Measurements from ENCODE around the gene DLX2. TPM values are rescaled to one million over a fixed set of nuclear protein-coding genes. Genes with fewer than 3 reads are reported as not detected.

DLX2 gene
- total RNA-seq, 1 experiment from 2014 or later: 4.4 TPM

DNA sequence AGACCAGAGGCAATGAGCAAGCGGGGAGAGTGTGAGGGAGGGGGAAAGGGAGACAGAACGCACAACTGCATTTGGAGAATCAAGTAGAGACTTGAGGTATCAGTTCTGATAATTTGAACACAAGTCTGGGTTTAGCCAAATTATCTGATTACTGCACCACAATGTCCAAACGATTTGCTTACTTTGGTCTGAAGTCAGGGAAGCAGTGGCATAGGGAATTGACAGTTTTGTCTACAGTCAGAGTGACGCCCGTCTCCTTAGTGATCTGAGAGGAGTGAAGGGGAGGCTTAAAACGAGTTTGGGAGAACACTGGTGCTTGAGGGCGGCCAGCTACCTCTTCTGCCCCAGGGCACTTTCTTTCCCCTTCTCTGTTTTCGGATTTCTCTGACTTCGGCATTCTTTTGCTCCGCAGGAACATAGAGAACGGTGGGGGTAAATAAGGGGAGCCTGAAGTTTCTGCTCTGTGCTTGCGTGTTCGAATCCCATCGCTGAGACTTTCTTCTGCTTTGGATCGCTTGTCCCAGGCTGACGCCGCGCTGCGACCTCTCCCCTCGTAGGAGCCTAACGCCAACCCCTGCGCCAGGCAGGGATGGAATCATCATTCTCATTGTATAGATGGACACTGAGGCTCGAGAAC is 2.9 kb upstream of the DLX2 start:
- no peak for ATAC-seq
- H3K9me3 ChIP-seq (ENCODE audit: control insufficient read depth, insufficient read depth, low read depth, low read length): no peaks in the 10 kb centered on the region
- TF ChIP-seq, protein P1, sequence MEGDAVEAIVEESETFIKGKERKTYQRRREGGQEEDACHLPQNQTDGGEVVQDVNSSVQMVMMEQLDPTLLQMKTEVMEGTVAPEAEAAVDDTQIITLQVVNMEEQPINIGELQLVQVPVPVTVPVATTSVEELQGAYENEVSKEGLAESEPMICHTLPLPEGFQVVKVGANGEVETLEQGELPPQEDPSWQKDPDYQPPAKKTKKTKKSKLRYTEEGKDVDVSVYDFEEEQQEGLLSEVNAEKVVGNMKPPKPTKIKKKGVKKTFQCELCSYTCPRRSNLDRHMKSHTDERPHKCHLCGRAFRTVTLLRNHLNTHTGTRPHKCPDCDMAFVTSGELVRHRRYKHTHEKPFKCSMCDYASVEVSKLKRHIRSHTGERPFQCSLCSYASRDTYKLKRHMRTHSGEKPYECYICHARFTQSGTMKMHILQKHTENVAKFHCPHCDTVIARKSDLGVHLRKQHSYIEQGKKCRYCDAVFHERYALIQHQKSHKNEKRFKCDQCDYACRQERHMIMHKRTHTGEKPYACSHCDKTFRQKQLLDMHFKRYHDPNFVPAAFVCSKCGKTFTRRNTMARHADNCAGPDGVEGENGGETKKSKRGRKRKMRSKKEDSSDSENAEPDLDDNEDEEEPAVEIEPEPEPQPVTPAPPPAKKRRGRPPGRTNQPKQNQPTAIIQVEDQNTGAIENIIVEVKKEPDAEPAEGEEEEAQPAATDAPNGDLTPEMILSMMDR (IDR thresholded peaks at IDR 0.05): no peak
- no peak for TF ChIP-seq TCF7L2 (IDR thresholded peaks at IDR 0.05; ENCODE audit: low read depth, low read length)
- no peak for TF ChIP-seq POLR2AphosphoS5 (IDR thresholded peaks at IDR 0.05; ENCODE audit: low read depth, low read length)
- TF ChIP-seq, protein P2, sequence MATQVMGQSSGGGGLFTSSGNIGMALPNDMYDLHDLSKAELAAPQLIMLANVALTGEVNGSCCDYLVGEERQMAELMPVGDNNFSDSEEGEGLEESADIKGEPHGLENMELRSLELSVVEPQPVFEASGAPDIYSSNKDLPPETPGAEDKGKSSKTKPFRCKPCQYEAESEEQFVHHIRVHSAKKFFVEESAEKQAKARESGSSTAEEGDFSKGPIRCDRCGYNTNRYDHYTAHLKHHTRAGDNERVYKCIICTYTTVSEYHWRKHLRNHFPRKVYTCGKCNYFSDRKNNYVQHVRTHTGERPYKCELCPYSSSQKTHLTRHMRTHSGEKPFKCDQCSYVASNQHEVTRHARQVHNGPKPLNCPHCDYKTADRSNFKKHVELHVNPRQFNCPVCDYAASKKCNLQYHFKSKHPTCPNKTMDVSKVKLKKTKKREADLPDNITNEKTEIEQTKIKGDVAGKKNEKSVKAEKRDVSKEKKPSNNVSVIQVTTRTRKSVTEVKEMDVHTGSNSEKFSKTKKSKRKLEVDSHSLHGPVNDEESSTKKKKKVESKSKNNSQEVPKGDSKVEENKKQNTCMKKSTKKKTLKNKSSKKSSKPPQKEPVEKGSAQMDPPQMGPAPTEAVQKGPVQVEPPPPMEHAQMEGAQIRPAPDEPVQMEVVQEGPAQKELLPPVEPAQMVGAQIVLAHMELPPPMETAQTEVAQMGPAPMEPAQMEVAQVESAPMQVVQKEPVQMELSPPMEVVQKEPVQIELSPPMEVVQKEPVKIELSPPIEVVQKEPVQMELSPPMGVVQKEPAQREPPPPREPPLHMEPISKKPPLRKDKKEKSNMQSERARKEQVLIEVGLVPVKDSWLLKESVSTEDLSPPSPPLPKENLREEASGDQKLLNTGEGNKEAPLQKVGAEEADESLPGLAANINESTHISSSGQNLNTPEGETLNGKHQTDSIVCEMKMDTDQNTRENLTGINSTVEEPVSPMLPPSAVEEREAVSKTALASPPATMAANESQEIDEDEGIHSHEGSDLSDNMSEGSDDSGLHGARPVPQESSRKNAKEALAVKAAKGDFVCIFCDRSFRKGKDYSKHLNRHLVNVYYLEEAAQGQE (IDR thresholded peaks at IDR 0.05; ENCODE audit: insufficient read depth in 1 of 2, low read depth in 2 of 2, low read length in 1 of 2): no peak
- TF ChIP-seq SIN3A (IDR thresholded peaks at IDR 0.05; ENCODE audit: borderline replicate concordance, insufficient read depth, low read depth, low read length): no peak
- POLR2A ChIA-PET: interaction anchor here (0.6 kb wide), 1 partner anchor 92 kb away, joined by 6 read pairs; no protein-coding TSS in a partner anchor
- in situ Hi-C loops (cut with HindIII; ENCODE audit: low pct_unique_long_range_greater_than_20kb, low sequenced_read_pairs): no loop called here
- CTCF ChIA-PET: interaction anchor here (0.7 to 1.0 kb wide), 2 partner anchors 10 to 518 kb away, joined by 4 to 5 read pairs; no protein-coding TSS in a partner anchor
- H3K4me1 ChIP-seq (ENCODE audit: control insufficient read depth, insufficient read depth, low read length): peaks cover 9% of the 10 kb centered on the region
- H3K4me3 ChIP-seq (ENCODE audit: low read depth in 2 of 2, low read length in 2 of 2): peak overlapping the region; percentile 50 to 75
- no peak overlapping the region for H3K27ac ChIP-seq (ENCODE audit: low read length)
- no TSS peak for BruUV-seq (replicated peaks)
- intact Hi-C loops (cut with micrococcal nuclease; ENCODE audit: unreplicated experiment): loop anchor here (2.0 to 10.0 kb wide), 3 partner anchors 111 to 508 kb away; partner anchors contain the start of gene METAP1D
- DNase-seq (ENCODE audit: low read depth, low spot score): no peak
- no peaks in the 10 kb centered on the region; the same call in 1 of the 2 replicates for H3K36me3 ChIP-seq (ENCODE audit: control insufficient read depth, insufficient read depth, low read length)
- no peaks in the 10 kb centered on the region for H3K27me3 ChIP-seq (ENCODE audit: control insufficient read depth, insufficient read depth, low read length)

DNA sequence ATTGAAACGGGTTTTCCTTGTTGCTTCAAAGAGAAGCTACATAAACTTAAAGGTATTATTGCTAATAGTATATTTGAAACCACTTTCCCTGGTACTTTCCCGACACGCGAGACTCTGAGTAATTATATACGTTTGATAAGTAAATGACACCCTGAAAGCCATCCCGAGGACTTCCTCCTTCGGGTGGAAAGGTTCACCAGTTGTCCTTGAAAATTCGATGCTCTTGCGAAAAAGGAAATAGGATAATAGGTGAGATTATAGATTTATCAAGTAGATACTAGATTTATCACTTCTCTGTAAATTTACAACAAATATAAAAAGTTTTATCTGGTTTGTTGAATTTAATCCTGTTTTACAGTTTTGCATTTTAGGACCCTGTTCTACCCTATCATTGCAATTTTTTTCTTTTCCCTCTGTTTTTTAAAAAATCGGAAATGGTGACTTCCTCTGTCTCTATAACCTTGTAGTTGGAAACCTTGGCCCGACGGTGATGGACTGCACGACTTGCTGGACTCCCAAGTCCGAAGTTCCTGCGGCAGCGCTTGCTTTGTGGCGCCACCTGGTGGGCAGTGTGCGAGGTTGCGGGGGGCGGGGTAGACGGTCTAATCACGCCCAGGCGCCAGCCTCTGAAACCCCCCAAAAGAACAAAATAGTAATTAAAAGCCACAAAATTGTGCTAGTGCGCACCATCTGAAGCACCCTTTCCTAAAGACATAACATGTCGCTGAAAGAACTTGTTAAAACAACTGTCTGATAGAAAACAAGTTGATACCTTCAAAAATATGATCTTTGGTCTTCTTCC is 972 bp upstream of the DLX2 start:
- ChIA-PET CTCF (interaction anchor here (0.7 to 0.8 kb wide), 2 partner anchors 43 to 209 kb away, joined by 3 read pairs; partner anchors contain the start of gene SLC25A12), POLR2A (no interaction called here)
- in situ Hi-C loops (cut with HindIII; ENCODE audit: low pct_unique_long_range_greater_than_20kb, low sequenced_read_pairs): no loop called here
- TF ChIP-seq, protein P1 (IDR thresholded peaks at IDR 0.05): peak; percentile 97
- TF ChIP-seq SIN3A (IDR thresholded peaks at IDR 0.05; ENCODE audit: borderline replicate concordance, insufficient read depth, low read depth, low read length) (no peak), POLR2AphosphoS5 (IDR thresholded peaks at IDR 0.05; ENCODE audit: low read depth, low read length) (no peak), TCF7L2 (IDR thresholded peaks at IDR 0.05; ENCODE audit: low read depth, low read length) (no peak)
- TF ChIP-seq, protein P2 (IDR thresholded peaks at IDR 0.05; ENCODE audit: insufficient read depth in 1 of 2, low read depth in 2 of 2, low read length in 1 of 2): 0 out of 4 replicates have a peak, but pooled peaks of 1 of the 2 experiments have one; percentile 38
- Histone ChIP-seq H3K9me3 (ENCODE audit: control insufficient read depth, insufficient read depth, low read depth, low read length) (no peaks in the 10 kb centered on the region), H3K4me1 (ENCODE audit: control insufficient read depth, insufficient read depth, low read length) (peaks cover 20% of the 10 kb centered on the region), H3K27ac (ENCODE audit: low read length) (peak overlapping the region; percentile 65; the same call in 1 of the 2 replicates), H3K4me3 (ENCODE audit: low read depth in 2 of 2, low read length in 2 of 2) (peak overlapping the region; percentile 64 to 92), H3K36me3 (ENCODE audit: control insufficient read depth, insufficient read depth, low read length) (no peaks in the 10 kb centered on the region; the same call in 1 of the 2 replicates), H3K27me3 (ENCODE audit: control insufficient read depth, insufficient read depth, low read length) (no peaks in the 10 kb centered on the region)
- peak; percentile 46; the same call in 1 of the 2 replicates for ATAC-seq
- intact Hi-C loops (cut with micrococcal nuclease; ENCODE audit: unreplicated experiment): loop anchor here (2.0 to 10.0 kb wide), 4 partner anchors 109 to 531 kb away; partner anchors contain the start of genes HAT1 and METAP1D
- DNase-seq (ENCODE audit: low read depth, low spot score): no peak
- BruUV-seq (replicated peaks): no TSS peak
